Neural progenitor cell (in vitro differentiated cells): ENCODE measurements around the gene DDAH1.

Experiments
- EZH2 ChIP-seq: fragments of 200-600 bp; sonication (generic); IDR thresholded peaks from 2 replicates; pipeline ENCODE4 v1.6.1; 2017; ENCODE audit warnings: antibody characterized with exemption, mild to moderate bottlenecking, moderate library complexity
- EZH2phosphoT487 ChIP-seq: fragments of 200-600 bp; sonication (generic); IDR thresholded peaks from 2 replicates; pipeline ENCODE4 v1.6.1; 2017; ENCODE audit warnings: antibody characterized with exemption
- TF ChIP-seq, protein P1 (sequence below): fragments of 200-600 bp; sonication (generic); IDR thresholded peaks from 2 replicates; pipeline ENCODE4 v1.5.1; 2017; ENCODE audit warnings: antibody characterized with exemption, mild to moderate bottlenecking

DNA sequence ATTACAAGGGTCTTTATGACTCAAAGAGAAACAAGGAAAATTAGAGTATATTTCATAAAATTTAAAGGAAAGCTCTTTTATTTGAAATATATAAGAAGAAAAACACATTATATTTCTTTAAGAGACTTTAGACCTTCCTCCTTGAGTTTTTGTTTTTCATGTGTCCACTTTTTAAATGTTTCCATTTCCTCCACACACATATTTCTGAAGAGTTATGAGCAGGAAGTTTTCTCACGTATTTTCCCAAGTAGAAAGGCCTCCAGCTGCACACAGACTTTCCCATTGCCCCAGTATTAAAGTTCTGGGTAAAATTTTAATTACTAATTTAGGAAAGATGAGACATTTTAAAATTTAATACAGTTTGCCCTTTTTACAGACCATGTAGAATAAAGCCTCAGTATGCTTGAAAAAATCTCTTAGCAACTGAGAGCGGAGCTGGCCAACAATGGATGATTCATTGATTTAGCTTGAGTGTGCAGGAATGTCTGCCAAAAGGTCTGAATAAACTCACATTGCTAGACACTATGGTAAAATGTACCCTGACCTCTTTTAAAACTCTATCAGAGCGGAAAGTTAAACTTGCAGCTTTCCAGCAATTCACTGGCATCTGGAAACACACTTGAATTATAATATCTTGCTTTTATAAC is 57.9 kb downstream of the DDAH1 start:
- TF ChIP-seq, protein P1, sequence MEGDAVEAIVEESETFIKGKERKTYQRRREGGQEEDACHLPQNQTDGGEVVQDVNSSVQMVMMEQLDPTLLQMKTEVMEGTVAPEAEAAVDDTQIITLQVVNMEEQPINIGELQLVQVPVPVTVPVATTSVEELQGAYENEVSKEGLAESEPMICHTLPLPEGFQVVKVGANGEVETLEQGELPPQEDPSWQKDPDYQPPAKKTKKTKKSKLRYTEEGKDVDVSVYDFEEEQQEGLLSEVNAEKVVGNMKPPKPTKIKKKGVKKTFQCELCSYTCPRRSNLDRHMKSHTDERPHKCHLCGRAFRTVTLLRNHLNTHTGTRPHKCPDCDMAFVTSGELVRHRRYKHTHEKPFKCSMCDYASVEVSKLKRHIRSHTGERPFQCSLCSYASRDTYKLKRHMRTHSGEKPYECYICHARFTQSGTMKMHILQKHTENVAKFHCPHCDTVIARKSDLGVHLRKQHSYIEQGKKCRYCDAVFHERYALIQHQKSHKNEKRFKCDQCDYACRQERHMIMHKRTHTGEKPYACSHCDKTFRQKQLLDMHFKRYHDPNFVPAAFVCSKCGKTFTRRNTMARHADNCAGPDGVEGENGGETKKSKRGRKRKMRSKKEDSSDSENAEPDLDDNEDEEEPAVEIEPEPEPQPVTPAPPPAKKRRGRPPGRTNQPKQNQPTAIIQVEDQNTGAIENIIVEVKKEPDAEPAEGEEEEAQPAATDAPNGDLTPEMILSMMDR: no peak
- no peak for TF ChIP-seq EZH2
- TF ChIP-seq EZH2phosphoT487: no peak
